Pancreas (tissue), 10 donors: Measurements from ENCODE around the gene GAGE12H. TPM values are rescaled to one million over a fixed set of nuclear protein-coding genes. Genes with fewer than 3 reads are reported as not detected.
"Not testable (repeated sequence)": the region's sequence is repeated elsewhere in the genome, so short reads cannot be mapped to it uniquely, and the experiment has no call there.

ENCODE experiments used
- ATAC-seq, 4 donors: fragments of 200-7000 bp; cut with Tn5 transposase; one replicate each; pipeline versions ENCODE4 v1.8.0 to v1.9.1; 2020; ENCODE audit warnings: mild to moderate bottlenecking in 4 of 4, moderate library complexity in 4 of 4
- DNase-seq, 6 donors: peaks; one replicate each; pipeline ENCODE4 v3.0.0-alpha.2; 2020
- FAIRE-seq: peaks from 2 replicates; lab custom pipeline; 2012; peaks lifted over from hg19 to GRCh38; lab: Jason Lieb, UNC
- H3K27ac ChIP-seq, 4 donors: fragments of 200-600 bp; sonication (generic); 1 replicate in 3 of 4; 2 replicates in 1 of 4; pipeline versions ENCODE4 v1.5.0 to v1.8.0; 2020
- H3K27me3 ChIP-seq, 4 donors: fragments of 200-600 bp; one replicate each; pipeline ENCODE4 v1.8.0; 2021
- H3K36me3 ChIP-seq, 3 donors: fragments of 200-600 bp; sonication (generic) in 1 of 3; one replicate each; pipeline versions ENCODE4 v1.5.0 to v1.8.0; 2020 to 2021
- H3K4me1 ChIP-seq, 3 donors: fragments of 200-600 bp; one replicate each; pipeline ENCODE4 v1.8.0; 2021
- H3K4me3 ChIP-seq, 4 donors: fragments of 200-600 bp; sonication (generic) in 2 of 4; one replicate each; pipeline versions ENCODE4 v1.5.0 to v1.8.0; 2020 to 2021
- H3K9me3 ChIP-seq, 4 donors: fragments of 200-600 bp; one replicate each; pipeline ENCODE4 v1.8.0; 2021
- WGBS, 2 donors: extraction: QIAGEN DNeasy Blood & Tissue Kit; methylation state at CpG; one replicate each; pipeline ENCODE4 v1.1.7; 2013; 5-methylcytosine and 5-hydroxymethylcytosine counted together
- intact Hi-C, 3 donors: fragments of 100-400 bp; cut with DNase I; formaldehyde crosslinking; loops; one replicate each; pipeline versions ENCODE4 v1.11.1 to v1.14.2; 2022
- polyA plus RNA-seq, 2 donors: library from polyadenylated mRNA; stranded (reverse); fragments of 200-250 nt; gene quantifications; one replicate each; pipeline ENCODE4 v1.2.3, GENCODE V29; 2013
- total RNA-seq, 6 donors: library from RNA; stranded (reverse); fragmentation: NEBNext Ultra II Directional in 4 of 6; extraction: Animal tissue kit (Norgen Biotek cat#: 25700) in 4 of 6; gene quantifications; one replicate each; pipeline versions ENCODE4 v1.2.1 to v1.2.4, GENCODE V29; 2021 to 2023
- donor health status: healthy with polysubstance abuse.
- donor health status: DM: no; HTN: no; CAD: no; lungs with moderate emphysema.
- donor health status: DM: no; HTN: no; CAD: no.
- donor health status: control.
- donor health status: control.
- donor health status: Bipolar disorder and iron deficiency.
- donor health status: DM: yes; HTN: yes; CAD: no.
- donor health status: DM: no; HTN: no; CAD: no.
- donor health status: DM: no; HTN: no; CAD: no.
- donor health status: DM: yes; HTN: yes; CAD: no.

Gene GAGE12H
- not detected for total RNA-seq
- not detected for polyA plus RNA-seq

- FAIRE-seq, H3K36me3 ChIP-seq, intact Hi-C loops, H3K4me3 ChIP-seq, H3K9me3 ChIP-seq, DNase-seq, ATAC-seq, H3K4me1 ChIP-seq, H3K27me3 ChIP-seq, H3K27ac ChIP-seq: not testable (repeated sequence)
- no CpG with 5 or more reads among the region's 16 CpGs for WGBS, 2 donors
Observed at GRCh38 chrX:49579649-49580048, at the start of gene GAGE12H. Gene GAGE12H, plus strand, starts transcription at chrX:49579949. Its CDS starts 1,155 bp downstream, at chrX:49581104.

GRCh38 chrX:49531877-49532276, 47.9 kb upstream of the GAGE12H start, which contains the start of gene GAGE12C:
Gene GAGE12C, plus strand, starts transcription at chrX:49532177. Its CDS starts 1,155 bp downstream, at chrX:49533332.
- not testable (repeated sequence) for ATAC-seq, FAIRE-seq, H3K36me3 ChIP-seq

GRCh38 chrX:49541433-49541832, 38.3 kb upstream of the GAGE12H start, which contains the start of gene GAGE12D:
Gene GAGE12D, plus strand, starts transcription at chrX:49541733. Its CDS starts 1,155 bp downstream, at chrX:49542888.
- FAIRE-seq, H3K9me3 ChIP-seq, intact Hi-C loops, H3K4me1 ChIP-seq, H3K4me3 ChIP-seq, H3K36me3 ChIP-seq, ATAC-seq, H3K27me3 ChIP-seq, DNase-seq, H3K27ac ChIP-seq: not testable (repeated sequence)
- WGBS, 2 donors: no CpG with 5 or more reads among the region's 16 CpGs

More at GRCh38 chrX:49531877-49532276, 47.9 kb upstream of the GAGE12H start, which contains the start of gene GAGE12C:
- H3K27me3 ChIP-seq, H3K4me1 ChIP-seq, H3K27ac ChIP-seq, H3K9me3 ChIP-seq, intact Hi-C loops, DNase-seq, H3K4me3 ChIP-seq: not testable (repeated sequence)
- no CpG with 5 or more reads among the region's 16 CpGs for WGBS, 2 donors

GRCh38 chrX:49550989-49551388, 28.8 kb upstream of the GAGE12H start, which contains the start of gene GAGE12E:
Gene GAGE12E, plus strand, starts transcription at chrX:49551289. Its CDS starts 1,155 bp downstream, at chrX:49552444.
- H3K27ac ChIP-seq, FAIRE-seq, H3K36me3 ChIP-seq, H3K4me3 ChIP-seq, H3K27me3 ChIP-seq, H3K9me3 ChIP-seq, H3K4me1 ChIP-seq, DNase-seq, intact Hi-C loops, ATAC-seq: not testable (repeated sequence)
- WGBS, 2 donors: no CpG with 5 or more reads among the region's 16 CpGs

- DNase-seq, ATAC-seq, H3K4me1 ChIP-seq, H3K4me3 ChIP-seq, FAIRE-seq, H3K27me3 ChIP-seq, H3K27ac ChIP-seq, H3K9me3 ChIP-seq, H3K36me3 ChIP-seq, intact Hi-C loops: not testable (repeated sequence)
- no CpG with 5 or more reads among the region's 16 CpGs for WGBS, 2 donors
Observed at GRCh38 chrX:49560542-49560941, 19.2 kb upstream of the GAGE12H start, which contains the start of gene GAGE12F. Gene GAGE12F, plus strand, starts transcription at chrX:49560842. Its CDS starts 1,155 bp downstream, at chrX:49561997.

GRCh38 chrX:49568728-49569127, 11.0 kb upstream of the GAGE12H start:
- H3K27ac ChIP-seq, intact Hi-C loops, H3K4me1 ChIP-seq, FAIRE-seq, H3K27me3 ChIP-seq, H3K9me3 ChIP-seq, ATAC-seq, H3K4me3 ChIP-seq, H3K36me3 ChIP-seq: not testable (repeated sequence)
- WGBS, 2 donors: no CpG with 5 or more reads among the region's 11 CpGs
- DNase-seq: peak in 3 of 6 donors; percentile 5 to 31 (median 10)

- H3K36me3 ChIP-seq, FAIRE-seq, intact Hi-C loops, H3K27me3 ChIP-seq, H3K4me3 ChIP-seq, H3K27ac ChIP-seq, H3K9me3 ChIP-seq, ATAC-seq, H3K4me1 ChIP-seq: not testable (repeated sequence)
- DNase-seq: peak in 2 of 6 donors; percentile 7
- WGBS, 2 donors: no CpG with 5 or more reads among the region's 13 CpGs
Observed at GRCh38 chrX:49569152-49569551, 10.6 kb upstream of the GAGE12H start.

GRCh38 chrX:49570100-49570499, 9.6 kb upstream of the GAGE12H start, which contains the start of gene GAGE12G:
Gene GAGE12G, plus strand, starts transcription at chrX:49570400. Its CDS starts 1,155 bp downstream, at chrX:49571555.
- H3K36me3 ChIP-seq, ATAC-seq, FAIRE-seq, intact Hi-C loops, H3K27ac ChIP-seq, H3K9me3 ChIP-seq, DNase-seq, H3K4me3 ChIP-seq, H3K27me3 ChIP-seq, H3K4me1 ChIP-seq: not testable (repeated sequence)
- WGBS, 2 donors: no CpG with 5 or more reads among the region's 16 CpGs

- WGBS, 2 donors: no CpG with 5 or more reads among the region's 16 CpGs
- FAIRE-seq, H3K9me3 ChIP-seq: not testable (repeated sequence)
Observed at GRCh38 chrX:49589196-49589595, 9.4 kb downstream of the GAGE12H start, which contains the start of gene GAGE2A. Gene GAGE2A, plus strand, starts transcription at chrX:49589496. Its CDS starts 1,155 bp downstream, at chrX:49590651.

GRCh38 chrX:49589769-49590478, 10.2 kb downstream of the GAGE12H start:
- peak in 5 of 6 donors; percentile 1 to 87 (median 36) for DNase-seq
- 85 to 86% methylated on average over 24 of the region's 37 CpGs for WGBS, 2 donors
- H3K4me3 ChIP-seq, H3K27ac ChIP-seq, H3K27me3 ChIP-seq, H3K9me3 ChIP-seq, H3K36me3 ChIP-seq, intact Hi-C loops, H3K4me1 ChIP-seq, ATAC-seq, FAIRE-seq: not testable (repeated sequence)

More at GRCh38 chrX:49589196-49589595, 9.4 kb downstream of the GAGE12H start, which contains the start of gene GAGE2A:
- H3K4me3 ChIP-seq, H3K27me3 ChIP-seq, DNase-seq, H3K36me3 ChIP-seq, H3K27ac ChIP-seq, ATAC-seq, intact Hi-C loops, H3K4me1 ChIP-seq: not testable (repeated sequence)

- H3K4me1 ChIP-seq, H3K27me3 ChIP-seq, H3K9me3 ChIP-seq, intact Hi-C loops, DNase-seq, H3K36me3 ChIP-seq, H3K4me3 ChIP-seq, FAIRE-seq, ATAC-seq, H3K27ac ChIP-seq: not testable (repeated sequence)
- 85 to 87% methylated on average over 10 to 11 of the region's 17 CpGs for WGBS, 2 donors
Observed at GRCh38 chrX:49590488-49590887, 10.7 kb downstream of the GAGE12H start.

- H3K27me3 ChIP-seq, FAIRE-seq, H3K9me3 ChIP-seq, H3K4me3 ChIP-seq, DNase-seq, H3K36me3 ChIP-seq, H3K27ac ChIP-seq, ATAC-seq, intact Hi-C loops, H3K4me1 ChIP-seq: not testable (repeated sequence)
- no CpG with 5 or more reads among the region's 16 CpGs for WGBS, 2 donors
Observed at GRCh38 chrX:49598720-49599119, 19.0 kb downstream of the GAGE12H start, which contains the start of gene GAGE1. Gene GAGE1, plus strand, starts transcription at chrX:49599020. Its CDS starts 1,155 bp downstream, at chrX:49600175.
